GM20431 (cell line): ENCODE measurements around the gene LIPC.

Experiments
- in situ Hi-C: fragments of 300-500 bp; cut with MseI, MboI; formaldehyde crosslinking; loops from one replicate; pipeline ENCODE4 v1.15.0; 2020; ENCODE audit warnings: low sequenced_read_pairs; ENCODE audit not compliant: unreplicated experiment

The LIPC gene

GRCh38 chr15:58527573-58528187, 95.9 kb downstream of the LIPC start:
- in situ Hi-C loops = no loop called here

GRCh38 chr15:58528188-58528870, 96.5 kb downstream of the LIPC start:
- in situ Hi-C loops = no loop called here

GRCh38 chr15:58529041-58529440, 97.2 kb downstream of the LIPC start:
- in situ Hi-C loops = no loop called here

- in situ Hi-C loops = no loop called here
Observed at GRCh38 chr15:58530056-58530590, 98.3 kb downstream of the LIPC start.

GRCh38 chr15:58532126-58532525, 100.3 kb downstream of the LIPC start:
- in situ Hi-C loops = no loop called here

- in situ Hi-C loops = no loop called here
Observed at GRCh38 chr15:58534556-58534955, 102.8 kb downstream of the LIPC start.

GRCh38 chr15:58535337-58535736, 103.5 kb downstream of the LIPC start:
- in situ Hi-C loops = no loop called here

GRCh38 chr15:58535894-58536293, 104.1 kb downstream of the LIPC start:
- in situ Hi-C loops = no loop called here

- in situ Hi-C loops = no loop called here
Observed at GRCh38 chr15:58536414-58536813, 104.6 kb downstream of the LIPC start.

- in situ Hi-C loops = no loop called here
Observed at GRCh38 chr15:58537033-58537432, 105.2 kb downstream of the LIPC start.

- in situ Hi-C loops = no loop called here
Observed at GRCh38 chr15:58538225-58538727, 106.5 kb downstream of the LIPC start.

- in situ Hi-C loops = no loop called here
Observed at GRCh38 chr15:58538901-58539300, 107.1 kb downstream of the LIPC start.

GRCh38 chr15:58539548-58539947, 107.8 kb downstream of the LIPC start:
- in situ Hi-C loops = no loop called here

GRCh38 chr15:58541410-58542087, 109.8 kb downstream of the LIPC start:
- in situ Hi-C loops = no loop called here

- in situ Hi-C loops = no loop called here
Observed at GRCh38 chr15:58543664-58544335, 112.0 kb downstream of the LIPC start.

- in situ Hi-C loops = no loop called here
Observed at GRCh38 chr15:58544756-58545155, 113.0 kb downstream of the LIPC start.

GRCh38 chr15:58545307-58546065, 113.7 kb downstream of the LIPC start:
- in situ Hi-C loops = no loop called here

- in situ Hi-C loops = no loop called here
Observed at GRCh38 chr15:58546066-58546591, 114.3 kb downstream of the LIPC start.
